Astrocyte of the cerebellum (primary cell): ENCODE data around the gene ANKRD52.

ENCODE experiments used
- DNase-seq: peaks from one replicate; pipeline ENCODE4 v3.0.0-alpha.2; 2011; ENCODE audit warnings: low read depth
- H3K4me3 ChIP-seq: 2 replicates; pipeline ENCODE4 v1.5.1; 2011; ENCODE audit warnings: mild to moderate bottlenecking, low read depth, low read length, moderate library complexity
- CTCF ChIP-seq: IDR thresholded peaks from 2 replicates; pipeline ENCODE4 v1.5.1; 2012; ENCODE audit warnings: low read length, low read depth, moderate library complexity, mild to moderate bottlenecking; ENCODE audit errors: missing control alignments
- in situ Hi-C: cut with HindIII; loops from 2 replicates; pipeline ENCODE4 v1.10.0; 2017; ENCODE audit warnings: low sequenced_read_pairs

ANKRD52 gene

GRCh38 chr12:56220611-56221231 lies 37.5 kb downstream of the ANKRD52 start:
- in situ Hi-C loops: loop anchor here (5.0 kb wide), 1 partner anchor 93 kb away; the partner anchor contains the start of gene ESYT1
- no peak for TF ChIP-seq CTCF

GRCh38 chr12:56219840-56220239 lies 38.3 kb downstream of the ANKRD52 start:
- H3K4me3 ChIP-seq: no peak overlapping the region

More at GRCh38 chr12:56220611-56221231, 37.5 kb downstream of the ANKRD52 start:
- DNase-seq: no peak
- H3K4me3 ChIP-seq: peak overlapping the region; percentile 64

GRCh38 chr12:56216461-56216860 lies 41.7 kb downstream of the ANKRD52 start:
- no peak overlapping the region for H3K4me3 ChIP-seq
- TF ChIP-seq CTCF: no peak
- in situ Hi-C loops: no loop called here
- no peak for DNase-seq

More at GRCh38 chr12:56219840-56220239, 38.3 kb downstream of the ANKRD52 start:
- TF ChIP-seq CTCF: no peak
- in situ Hi-C loops: loop anchor here (5.0 kb wide), 1 partner anchor 93 kb away; the partner anchor contains the start of gene ESYT1
- DNase-seq: no peak

GRCh38 chr12:56213878-56214277 lies 44.3 kb downstream of the ANKRD52 start:
- in situ Hi-C loops: no loop called here
- DNase-seq: no peak
- H3K4me3 ChIP-seq: no peak overlapping the region
- TF ChIP-seq CTCF: no peak

GRCh38 chr12:56212361-56212760 lies 45.8 kb downstream of the ANKRD52 start:
- no peak overlapping the region for H3K4me3 ChIP-seq
- in situ Hi-C loops: no loop called here
- no peak for TF ChIP-seq CTCF
- DNase-seq: no peak

- H3K4me3 ChIP-seq: no peak overlapping the region
- in situ Hi-C loops: no loop called here
- TF ChIP-seq CTCF: no peak
- DNase-seq: no peak
Observed at GRCh38 chr12:56208006-56208405, 50.2 kb downstream of the ANKRD52 start.
